Stimulated activated CD8-positive, alpha-beta memory T cell treated with anti-CD3 and anti-CD28 coated beads, Interleukin-7, amount 100 ng/mL, for 1 hour (primary cell): ENCODE measurements around the gene TMEM266.

Experiments used
- DNase-seq, 2 donors: peaks; one replicate each; pipeline ENCODE4 v3.0.0-alpha.2; 2020; ENCODE audit warnings: low read depth in 2 of 2

TMEM266 gene

DNA sequence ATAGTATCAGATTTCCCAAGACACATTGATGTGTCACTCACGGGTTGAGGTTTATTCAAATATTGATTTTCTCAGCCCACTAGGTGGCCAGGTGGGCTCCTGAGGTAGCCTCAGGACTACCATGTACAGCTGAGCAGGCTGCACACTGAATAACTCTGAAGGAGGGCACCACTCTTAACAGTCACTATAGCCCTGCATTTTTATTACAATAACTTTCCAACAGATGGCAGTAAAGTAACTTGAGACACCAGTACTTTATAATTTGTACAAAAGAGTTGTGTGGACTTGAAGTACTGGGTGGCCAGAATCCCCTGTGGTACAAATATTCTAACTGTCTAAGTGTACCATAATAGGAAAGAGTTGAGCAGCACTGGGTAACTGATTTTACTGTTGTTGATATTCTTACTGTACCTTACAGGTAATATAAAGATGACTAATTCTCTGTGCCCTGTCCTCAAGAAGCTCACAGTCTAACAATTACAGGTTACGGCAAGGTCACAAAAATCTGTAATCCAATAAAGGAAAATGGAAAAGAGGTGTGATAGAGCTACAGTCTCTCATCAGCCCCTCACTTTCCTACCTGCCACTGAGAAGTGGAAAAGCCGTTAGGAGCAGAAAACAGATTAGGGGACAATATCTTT lies 175.5 kb downstream of the TMEM266 start:
- DNase-seq: no peak

GRCh38 chr15:76236350-76236749 lies 176.6 kb downstream of the TMEM266 start:
- DNase-seq: no peak

GRCh38 chr15:76239786-76240185 lies 180.0 kb downstream of the TMEM266 start:
- no peak for DNase-seq

GRCh38 chr15:76245072-76245610 lies 185.4 kb downstream of the TMEM266 start:
- no peak for DNase-seq

DNA sequence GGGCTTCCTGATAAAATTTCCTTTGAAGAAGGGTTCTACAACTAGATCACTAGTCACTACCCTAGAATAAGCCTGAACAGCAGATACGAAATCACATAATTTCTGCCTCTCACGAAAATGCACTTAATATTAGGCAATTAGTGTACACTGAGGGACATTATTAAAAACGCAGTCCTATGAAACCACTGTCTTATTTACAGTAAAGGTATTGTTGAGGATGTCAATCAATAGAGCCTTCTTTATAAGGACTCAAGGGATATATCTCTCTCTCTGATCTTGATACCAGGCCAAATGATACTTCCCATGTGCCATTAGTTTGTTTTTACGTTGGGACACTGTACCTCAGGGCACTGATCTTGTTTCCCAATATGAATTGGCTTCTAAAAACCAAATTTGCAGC lies 191.9 kb downstream of the TMEM266 start:
- no peak for DNase-seq

GRCh38 chr15:76252249-76252648 lies 192.5 kb downstream of the TMEM266 start:
- DNase-seq: no peak

DNA sequence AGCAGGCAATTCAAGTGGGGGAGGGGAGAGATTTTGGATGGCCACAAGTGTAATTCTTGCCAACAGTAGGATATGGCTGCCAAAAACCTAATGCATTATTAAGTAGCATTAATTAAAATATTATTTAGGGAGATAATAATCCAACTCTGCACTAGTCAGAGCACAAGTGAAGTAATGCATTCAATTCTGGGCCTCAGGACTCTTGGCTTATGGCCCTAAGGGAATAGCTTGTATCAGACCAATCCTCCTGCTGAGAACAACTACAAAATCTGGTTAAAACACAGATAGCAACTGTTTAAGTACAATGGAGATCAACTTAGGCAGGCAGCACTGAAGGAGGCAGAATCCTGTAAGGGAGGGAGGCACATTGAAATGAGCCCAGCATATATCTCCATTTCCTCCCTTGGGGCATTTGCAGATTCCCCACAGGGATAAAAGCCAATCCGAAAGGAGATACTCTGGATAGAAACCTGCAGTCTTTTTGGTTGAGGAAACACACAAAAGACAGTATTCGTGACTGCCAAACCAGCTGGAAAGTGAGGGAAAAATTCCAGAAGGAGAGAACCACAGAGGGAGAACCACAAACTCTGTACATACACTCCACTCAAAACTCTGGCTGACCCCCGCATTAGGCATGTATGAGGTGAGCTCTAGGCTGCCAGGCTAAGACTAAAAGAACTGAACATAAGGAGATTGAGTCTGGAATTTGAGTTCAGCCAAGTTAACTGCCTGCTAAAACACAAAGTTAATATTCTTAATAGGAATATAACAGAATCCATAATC lies 194.1 kb downstream of the TMEM266 start:
- DNase-seq: no peak
